ENCODE data around the gene AR. TPM values are rescaled to one million over a fixed set of nuclear protein-coding genes. Genes with fewer than 3 reads are reported as not detected.

AR gene
- total and polyA plus RNA-seq, 2 donors (not counting 3 experiments of a cell fraction or from before 2014, with no cell fraction given), result 9.3 to 16.0 TPM

- no peaks in the 10 kb centered on the region for H3K79me2 ChIP-seq (ENCODE audit: control insufficient read depth, insufficient read depth, low read length)
- TF ChIP-seq POLR2AphosphoS5 (IDR thresholded peaks at IDR 0.05; ENCODE audit: insufficient read depth, low read depth, low read length), result no peak
- TF ChIP-seq GATA2 (IDR thresholded peaks at IDR 0.05; ENCODE audit: insufficient read depth, insufficient read length, low read depth, low read length), result no peak
- TF ChIP-seq MYC (IDR thresholded peaks at IDR 0.05; ENCODE audit: low read depth, low read length), result no peak
- TF ChIP-seq JUN (IDR thresholded peaks at IDR 0.05; ENCODE audit: borderline replicate concordance, insufficient read depth, insufficient read length, low read depth), result no peak
- TF ChIP-seq, protein P1, sequence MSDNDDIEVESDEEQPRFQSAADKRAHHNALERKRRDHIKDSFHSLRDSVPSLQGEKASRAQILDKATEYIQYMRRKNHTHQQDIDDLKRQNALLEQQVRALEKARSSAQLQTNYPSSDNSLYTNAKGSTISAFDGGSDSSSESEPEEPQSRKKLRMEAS (IDR thresholded peaks at IDR 0.05; ENCODE audit: insufficient read depth, insufficient read length), result no peak
- TF ChIP-seq CTCF (IDR thresholded peaks at IDR 0.05; ENCODE audit: extremely low read depth in 1 of 2, insufficient read depth in 1 of 2, low read depth in 1 of 2, low read length in 2 of 2), result no peak
- no peak for TF ChIP-seq POLR2A (IDR thresholded peaks at IDR 0.05; ENCODE audit: low read depth, low read length)
- TF ChIP-seq EZH2 (IDR thresholded peaks at IDR 0.05; ENCODE audit: borderline replicate concordance, low read depth, low read length, severe bottlenecking), result no peak
- TF ChIP-seq FOS (IDR thresholded peaks at IDR 0.05; ENCODE audit: borderline replicate concordance, insufficient read depth, low read length), result no peak
- intact Hi-C loops (cut with micrococcal nuclease), result no loop called here
- FAIRE-seq, result no peak
- DNase-seq (ENCODE audit: low read depth, low spot score), result no peak
- H3K36me3 ChIP-seq (ENCODE audit: control insufficient read depth in 2 of 2, extremely low read depth in 1 of 2, insufficient read depth in 2 of 2, low read length in 2 of 2), result no peaks in the 10 kb centered on the region
- no peak overlapping the region for H2AFZ ChIP-seq (ENCODE audit: low read depth, low read length)
- POLR2A ChIA-PET, result no interaction called here
- H3K4me3 ChIP-seq (replicated peaks in 1 of 3; ENCODE audit: insufficient read depth in 1 of 3, low read depth in 1 of 3, low read length in 3 of 3), result no peak overlapping the region
- H3K4me1 ChIP-seq (ENCODE audit: control insufficient read depth, extremely low read depth, insufficient read depth, low read length), result peaks cover 34% of the 10 kb centered on the region
- H3K4me2 ChIP-seq (ENCODE audit: insufficient read depth, low read length), result no peak overlapping the region
- no peaks in the 10 kb centered on the region for H4K20me1 ChIP-seq (replicated peaks; ENCODE audit: control insufficient read depth, extremely low read depth, insufficient read depth, low read length)
- H3K27ac ChIP-seq (ENCODE audit: insufficient read depth, low read depth, low read length), result no peak overlapping the region
- no peaks in the 10 kb centered on the region for H3K9me3 ChIP-seq (replicated peaks; ENCODE audit: control insufficient read depth, insufficient read depth, low read length)
- CTCF ChIA-PET, result no interaction called here
- no peaks in the 10 kb centered on the region for H3K27me3 ChIP-seq (ENCODE audit: control insufficient read depth in 2 of 2, insufficient read depth in 2 of 2, low read length in 2 of 2)
- no peaks in the 10 kb centered on the region for H3K9me1 ChIP-seq (replicated peaks; ENCODE audit: control insufficient read depth, extremely low read depth, insufficient read depth, low read length)
- BruUV-seq (replicated peaks), result no TSS peak
- no peak overlapping the region for H3K9ac ChIP-seq (replicated peaks; ENCODE audit: extremely low read depth, insufficient read depth, low read length)
- dilution Hi-C loops (cut with MboI; ENCODE audit: extremely low pct_ligation_motif_present, low sequenced_read_pairs), result no loop called here
Observed at GRCh38 chrX:67607466-67607865, 63.6 kb downstream of the AR start.
